AG09309 (cell line): ENCODE data around the gene AP5Z1.

Source experiments
- DNase-seq: peaks from one replicate; pipeline ENCODE4 v3.0.0-alpha.2; 2010; ENCODE audit warnings: low read depth
- H3K4me3 ChIP-seq: 2 replicates; pipeline ENCODE4 v1.5.1; 2011; ENCODE audit warnings: mild to moderate bottlenecking, low read depth, low read length, moderate library complexity; ENCODE audit not compliant: control insufficient read depth
- TF ChIP-seq, protein P1 (sequence below): IDR thresholded peaks from 2 replicates; pipeline ENCODE4 v1.5.1; 2011; ENCODE audit warnings: mild to moderate bottlenecking, low read depth, low read length, inconsistent platforms; ENCODE audit not compliant: insufficient read depth, control insufficient read depth; ENCODE audit errors: missing control alignments

The AP5Z1 gene

DNA sequence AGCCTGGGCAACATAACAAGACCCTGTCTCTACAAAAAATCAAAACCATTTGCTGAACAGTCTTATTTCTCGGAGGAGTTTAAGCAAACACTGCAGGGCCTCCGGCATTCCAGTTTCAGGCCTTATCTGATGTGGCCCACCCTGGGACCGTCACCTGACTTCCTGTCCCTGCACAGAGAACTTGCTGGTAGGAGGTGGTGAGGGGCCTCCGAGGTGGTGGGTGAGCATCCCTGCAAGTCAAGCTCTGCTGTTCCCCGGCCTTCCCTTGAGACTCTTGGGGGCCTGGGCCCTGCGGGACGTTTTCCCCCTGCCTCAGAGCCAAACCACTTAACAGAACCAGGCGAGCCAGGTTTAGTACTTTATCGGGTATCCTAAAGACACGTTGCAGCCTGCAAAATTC, 44.5 kb upstream of the AP5Z1 start:
- TF ChIP-seq, protein P1, sequence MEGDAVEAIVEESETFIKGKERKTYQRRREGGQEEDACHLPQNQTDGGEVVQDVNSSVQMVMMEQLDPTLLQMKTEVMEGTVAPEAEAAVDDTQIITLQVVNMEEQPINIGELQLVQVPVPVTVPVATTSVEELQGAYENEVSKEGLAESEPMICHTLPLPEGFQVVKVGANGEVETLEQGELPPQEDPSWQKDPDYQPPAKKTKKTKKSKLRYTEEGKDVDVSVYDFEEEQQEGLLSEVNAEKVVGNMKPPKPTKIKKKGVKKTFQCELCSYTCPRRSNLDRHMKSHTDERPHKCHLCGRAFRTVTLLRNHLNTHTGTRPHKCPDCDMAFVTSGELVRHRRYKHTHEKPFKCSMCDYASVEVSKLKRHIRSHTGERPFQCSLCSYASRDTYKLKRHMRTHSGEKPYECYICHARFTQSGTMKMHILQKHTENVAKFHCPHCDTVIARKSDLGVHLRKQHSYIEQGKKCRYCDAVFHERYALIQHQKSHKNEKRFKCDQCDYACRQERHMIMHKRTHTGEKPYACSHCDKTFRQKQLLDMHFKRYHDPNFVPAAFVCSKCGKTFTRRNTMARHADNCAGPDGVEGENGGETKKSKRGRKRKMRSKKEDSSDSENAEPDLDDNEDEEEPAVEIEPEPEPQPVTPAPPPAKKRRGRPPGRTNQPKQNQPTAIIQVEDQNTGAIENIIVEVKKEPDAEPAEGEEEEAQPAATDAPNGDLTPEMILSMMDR, result no peak
- DNase-seq, result no peak
- H3K4me3 ChIP-seq, result no peak overlapping the region

DNA sequence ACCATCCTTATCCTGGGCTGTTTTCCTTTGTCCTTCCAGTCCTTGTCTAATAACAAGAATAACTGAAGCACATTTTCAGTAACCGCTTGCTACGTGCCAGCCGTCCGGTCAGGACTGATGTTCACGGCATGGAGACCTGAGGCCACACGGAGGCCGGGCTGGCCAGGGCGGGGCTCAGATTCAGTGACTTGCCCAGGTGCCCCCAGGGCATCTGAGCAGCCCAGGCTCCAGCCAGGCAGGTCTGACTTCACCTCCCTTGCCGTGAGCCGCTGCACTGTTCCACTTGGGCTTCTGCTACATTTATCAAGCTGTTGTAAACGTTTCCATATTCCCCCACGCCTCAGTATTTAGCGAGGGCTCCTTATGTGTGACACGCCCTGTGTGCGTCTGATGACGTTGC, 43.6 kb upstream of the AP5Z1 start:
- TF ChIP-seq, protein P1, result no peak
- DNase-seq, result no peak
- H3K4me3 ChIP-seq, result no peak overlapping the region

DNA sequence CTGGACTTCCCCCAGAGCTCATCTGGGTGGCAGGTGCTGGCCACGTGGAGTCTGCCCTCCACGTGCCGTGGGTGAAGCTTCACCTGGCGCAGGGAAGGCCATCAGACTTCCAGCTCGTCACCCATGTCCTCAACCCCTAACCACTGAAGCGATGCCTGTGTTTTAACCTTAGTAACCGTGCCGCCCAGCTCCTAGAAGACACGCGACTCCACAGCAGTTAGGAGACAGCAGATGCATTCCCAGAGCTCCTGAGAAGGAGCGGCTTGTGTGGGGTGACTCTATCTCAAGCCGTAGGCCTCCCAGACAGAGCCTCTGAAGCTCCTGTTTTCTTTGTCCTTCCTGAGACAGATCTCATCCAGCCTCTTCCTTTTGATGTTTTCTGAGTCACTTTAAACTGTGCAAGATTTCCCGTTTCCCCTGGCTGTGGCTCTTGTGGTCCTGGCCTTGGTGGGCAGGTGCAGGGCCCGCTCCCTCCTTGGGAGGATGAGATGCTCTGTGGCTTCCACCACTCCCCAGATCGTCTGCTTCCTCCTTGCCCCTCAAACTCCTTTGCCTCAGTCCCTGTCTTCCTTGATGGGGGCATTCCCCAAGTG, 41.4 kb upstream of the AP5Z1 start:
- DNase-seq, result no peak
- no peak overlapping the region for H3K4me3 ChIP-seq
- TF ChIP-seq, protein P1, result no peak

DNA sequence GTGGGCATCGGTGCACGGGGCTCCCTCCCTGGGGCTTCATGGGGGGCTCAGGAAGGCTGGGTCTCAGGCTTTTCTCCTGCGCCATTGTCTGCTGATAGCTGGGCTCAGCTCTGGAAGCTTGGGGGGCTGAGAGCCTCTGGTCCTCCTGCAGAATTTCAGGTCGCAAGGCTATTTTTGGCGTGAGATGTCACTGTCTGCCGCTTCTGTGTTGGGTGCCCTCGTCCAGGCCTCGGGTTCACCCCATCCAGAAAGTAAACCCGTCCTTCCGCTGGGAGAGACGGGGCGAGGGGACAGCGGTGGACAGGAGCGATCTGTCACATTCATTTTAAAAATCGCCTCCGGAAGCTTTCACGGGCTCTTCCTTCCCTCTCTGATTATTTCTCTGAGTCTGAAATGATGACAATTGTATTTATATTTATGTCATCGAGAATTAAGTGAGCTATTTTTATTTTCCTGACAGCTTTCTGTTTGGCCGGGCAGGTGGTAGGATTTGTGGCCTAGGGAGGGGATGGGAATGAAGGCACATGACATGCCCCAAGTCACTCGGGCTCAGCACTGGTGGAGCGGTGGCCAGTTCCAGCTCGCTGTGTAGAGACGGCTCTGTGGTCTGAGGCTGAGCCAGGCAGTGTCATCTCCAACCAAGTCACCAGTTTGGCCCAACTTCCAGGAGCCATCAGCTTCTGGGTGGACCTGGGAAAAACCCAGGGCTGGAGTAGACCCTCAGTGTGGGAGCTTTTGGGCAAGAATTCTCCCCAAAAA, 40.7 kb upstream of the AP5Z1 start:
- H3K4me3 ChIP-seq, result no peak overlapping the region
- no peak for DNase-seq
- TF ChIP-seq, protein P1, result no peak

DNA sequence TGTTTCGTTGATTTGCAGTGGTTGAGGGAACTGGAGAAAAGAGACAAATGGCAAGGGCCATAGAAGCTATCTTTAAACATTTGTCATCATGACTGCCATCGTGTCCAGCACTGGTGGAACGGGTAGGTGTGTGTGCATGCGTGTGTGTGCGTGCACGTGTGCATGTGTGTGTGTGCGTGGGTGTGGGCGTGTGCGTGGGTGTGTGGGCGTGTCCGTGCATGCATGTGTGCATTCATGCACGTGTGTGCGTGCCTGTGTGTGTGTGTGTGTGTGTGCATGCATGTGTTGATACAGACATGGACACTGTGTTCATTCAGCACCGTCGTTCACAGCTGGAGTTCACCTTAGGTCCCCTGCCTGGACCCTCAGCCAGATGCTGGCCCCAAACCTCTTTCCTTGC, 38.1 kb upstream of the AP5Z1 start:
- no peak overlapping the region for H3K4me3 ChIP-seq
- DNase-seq, result no peak
- TF ChIP-seq, protein P1, result no peak

DNA sequence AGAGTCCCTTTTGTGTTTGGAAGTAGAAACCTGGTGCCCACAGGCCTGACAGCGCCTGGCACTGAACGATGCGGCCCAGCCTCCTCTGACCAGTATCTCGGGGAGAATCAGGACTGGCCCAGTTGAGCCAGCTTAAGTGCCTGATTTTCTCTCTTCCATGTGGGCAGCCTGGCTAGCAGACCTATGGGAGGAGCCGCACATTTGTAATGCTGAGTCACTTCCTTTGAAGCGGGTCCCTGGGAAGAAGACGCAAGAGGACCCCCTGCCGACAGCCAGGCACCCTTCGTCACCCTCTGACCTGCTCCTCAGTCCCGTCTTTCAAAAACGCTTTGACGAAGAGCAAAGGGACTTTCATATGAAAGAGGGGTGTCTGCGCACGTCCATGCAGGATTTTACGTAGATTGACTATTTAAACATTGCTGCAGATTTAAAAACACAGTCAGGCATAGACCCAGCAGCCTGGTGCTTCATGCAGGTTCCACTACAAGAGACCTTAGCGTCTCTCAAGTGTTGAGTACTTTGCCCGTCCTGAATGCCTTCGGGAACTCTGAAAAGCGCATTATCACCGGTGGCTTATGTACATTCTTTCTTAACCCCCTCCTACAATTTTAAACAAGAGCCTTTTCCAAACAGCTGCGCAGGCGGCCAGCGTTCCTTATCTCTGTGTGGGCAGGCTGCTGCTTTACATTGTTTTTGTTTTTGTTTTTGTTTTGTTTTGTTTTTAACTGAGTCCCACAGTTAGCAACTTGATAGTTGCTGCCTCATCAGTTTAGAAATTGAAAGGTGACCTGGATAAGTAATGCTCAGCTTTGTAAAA, 36.5 kb upstream of the AP5Z1 start:
- peak; percentile 45 for DNase-seq
- TF ChIP-seq, protein P1, result no peak
- no peak overlapping the region for H3K4me3 ChIP-seq
